EH (cell line): ENCODE measurements around the gene SEMA5B.

Source experiments
- DNase-seq: peaks from one replicate; pipeline ENCODE4 v3.0.0-alpha.2; 2015; ENCODE audit warnings: low read depth

Gene SEMA5B

GRCh38 chr3:123027292-123028232 lies at the start of gene SEMA5B:
SEMA5B (minus strand) TSS chr3:123027763; CDS start chr3:122961263, 66,500 bp downstream.
- peak; percentile 13 for DNase-seq

- DNase-seq = no peak
These were observed 49.2 kb upstream of the SEMA5B start for GRCh38 chr3:123076496-123077418.

GRCh38 chr3:123076112-123076495 lies 48.5 kb upstream of the SEMA5B start:
- DNase-seq = no peak

GRCh38 chr3:123075359-123075758 lies 47.8 kb upstream of the SEMA5B start:
- DNase-seq = peak; percentile 43

- DNase-seq = no peak
These were observed 45.0 kb upstream of the SEMA5B start for GRCh38 chr3:123072564-123072963.

- no peak for DNase-seq
These were observed 44.6 kb upstream of the SEMA5B start for GRCh38 chr3:123072152-123072551.

- no peak for DNase-seq
These were observed 44.0 kb upstream of the SEMA5B start for GRCh38 chr3:123071581-123071980.

GRCh38 chr3:123071146-123071545 lies 43.6 kb upstream of the SEMA5B start:
- no peak for DNase-seq

GRCh38 chr3:123070510-123070909 lies 42.9 kb upstream of the SEMA5B start:
- DNase-seq = no peak

GRCh38 chr3:123068601-123069381 lies 41.2 kb upstream of the SEMA5B start:
- DNase-seq = no peak

- peak; percentile 47 for DNase-seq
These were observed 40.4 kb upstream of the SEMA5B start for GRCh38 chr3:123067689-123068600.

GRCh38 chr3:123066896-123067688 lies 39.5 kb upstream of the SEMA5B start, which contains the start of gene PDIA5:
PDIA5 (plus strand) TSS chr3:123067025; CDS start chr3:123067165, 140 bp downstream.
- DNase-seq = peak; percentile 93

GRCh38 chr3:123066599-123066895 lies 39.0 kb upstream of the SEMA5B start:
- DNase-seq = no peak

GRCh38 chr3:123064914-123065313 lies 37.4 kb upstream of the SEMA5B start:
- DNase-seq = no peak

GRCh38 chr3:123064506-123064905 lies 36.9 kb upstream of the SEMA5B start:
- DNase-seq = no peak

- DNase-seq = no peak
These were observed 35.5 kb upstream of the SEMA5B start for GRCh38 chr3:123063034-123063433.

GRCh38 chr3:123061856-123062255 lies 34.3 kb upstream of the SEMA5B start:
- DNase-seq = no peak

GRCh38 chr3:123060054-123060453 lies 32.5 kb upstream of the SEMA5B start:
- DNase-seq = no peak

- DNase-seq = no peak
These were observed 30.9 kb upstream of the SEMA5B start for GRCh38 chr3:123058505-123058904.

- no peak for DNase-seq
These were observed 27.8 kb upstream of the SEMA5B start for GRCh38 chr3:123055352-123055751.
